HCT116 (cell line): ENCODE measurements around the gene TIMP3.

Experiments used
- EZH2 ChIP-seq: fragments of 200-600 bp; sonication (generic); IDR thresholded peaks from 2 replicates; pipeline ENCODE4 v1.6.1; 2017; ENCODE audit warnings: antibody characterized with exemption, mixed run types
- EZH2phosphoT487 ChIP-seq: fragments of 200-600 bp; IDR thresholded peaks from 2 replicates; pipeline ENCODE4 v1.6.1; 2018; ENCODE audit warnings: antibody characterized with exemption, borderline replicate concordance
- POLR2A ChIP-seq: IDR thresholded peaks from 2 replicates; pipeline ENCODE4 v1.7.0; 2011; ENCODE audit warnings: borderline replicate concordance; ENCODE audit not compliant: insufficient read depth, insufficient read length; ENCODE audit errors: extremely low read depth
- POLR2AphosphoS5 ChIP-seq: IDR thresholded peaks from 2 replicates; pipeline ENCODE4 v1.6.1; 2011; ENCODE audit warnings: mild to moderate bottlenecking, low read depth, low read length, moderate library complexity
- RAD21 ChIP-seq: IDR thresholded peaks from 2 replicates; pipeline ENCODE4 v1.6.1; 2012; ENCODE audit warnings: low read depth, mild to moderate bottlenecking
- ZNF274 ChIP-seq: fragments of 200-500 bp; sonication (Bioruptor generic); IDR thresholded peaks from 2 replicates; pipeline ENCODE4 v1.6.1; 2014; ENCODE audit warnings: mild to moderate bottlenecking, low read depth, low read length, inconsistent platforms
- TF ChIP-seq, protein P1 (sequence below), 3 experiments: fragments of 200-600 bp in 1 of 3; sonication (generic) in 1 of 3; IDR thresholded peaks in 2 of 3; conservative IDR thresholded peaks in 1 of 3; 2 replicates each; pipeline ENCODE4 v1.5.1; 2012 to 2017; ENCODE audit warnings: low read depth in 2 of 3, low read length in 2 of 3, antibody characterized with exemption in 1 of 3, borderline replicate concordance in 1 of 3, control low read depth in 1 of 3, mild to moderate bottlenecking in 1 of 3, mixed read lengths in 1 of 3, mixed run types in 1 of 3, moderate library complexity in 1 of 3; ENCODE audit not compliant: insufficient read depth in 1 of 3
- TF ChIP-seq, protein P2 (sequence below): IDR thresholded peaks from 2 replicates; pipeline ENCODE4 v1.6.1; 2012; ENCODE audit warnings: low read depth

GRCh38 chr22:32802237-32802765 is 796 bp downstream of the TIMP3 start:
- TF ChIP-seq, protein P1, sequence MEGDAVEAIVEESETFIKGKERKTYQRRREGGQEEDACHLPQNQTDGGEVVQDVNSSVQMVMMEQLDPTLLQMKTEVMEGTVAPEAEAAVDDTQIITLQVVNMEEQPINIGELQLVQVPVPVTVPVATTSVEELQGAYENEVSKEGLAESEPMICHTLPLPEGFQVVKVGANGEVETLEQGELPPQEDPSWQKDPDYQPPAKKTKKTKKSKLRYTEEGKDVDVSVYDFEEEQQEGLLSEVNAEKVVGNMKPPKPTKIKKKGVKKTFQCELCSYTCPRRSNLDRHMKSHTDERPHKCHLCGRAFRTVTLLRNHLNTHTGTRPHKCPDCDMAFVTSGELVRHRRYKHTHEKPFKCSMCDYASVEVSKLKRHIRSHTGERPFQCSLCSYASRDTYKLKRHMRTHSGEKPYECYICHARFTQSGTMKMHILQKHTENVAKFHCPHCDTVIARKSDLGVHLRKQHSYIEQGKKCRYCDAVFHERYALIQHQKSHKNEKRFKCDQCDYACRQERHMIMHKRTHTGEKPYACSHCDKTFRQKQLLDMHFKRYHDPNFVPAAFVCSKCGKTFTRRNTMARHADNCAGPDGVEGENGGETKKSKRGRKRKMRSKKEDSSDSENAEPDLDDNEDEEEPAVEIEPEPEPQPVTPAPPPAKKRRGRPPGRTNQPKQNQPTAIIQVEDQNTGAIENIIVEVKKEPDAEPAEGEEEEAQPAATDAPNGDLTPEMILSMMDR (IDR thresholded peaks at IDR 0.05 in 2 of 3, conservative IDR thresholded peaks at IDR 0.05 in 1 of 3; ENCODE audit: borderline replicate concordance in 1 of 3, insufficient read depth in 1 of 3, low read depth in 2 of 3, low read length in 2 of 3) = no peak
- TF ChIP-seq RAD21 = no peak
- no peak for TF ChIP-seq EZH2
- no peak for TF ChIP-seq POLR2A
- TF ChIP-seq ZNF274 = no peak
- no peak for TF ChIP-seq POLR2AphosphoS5
- TF ChIP-seq, protein P2, sequence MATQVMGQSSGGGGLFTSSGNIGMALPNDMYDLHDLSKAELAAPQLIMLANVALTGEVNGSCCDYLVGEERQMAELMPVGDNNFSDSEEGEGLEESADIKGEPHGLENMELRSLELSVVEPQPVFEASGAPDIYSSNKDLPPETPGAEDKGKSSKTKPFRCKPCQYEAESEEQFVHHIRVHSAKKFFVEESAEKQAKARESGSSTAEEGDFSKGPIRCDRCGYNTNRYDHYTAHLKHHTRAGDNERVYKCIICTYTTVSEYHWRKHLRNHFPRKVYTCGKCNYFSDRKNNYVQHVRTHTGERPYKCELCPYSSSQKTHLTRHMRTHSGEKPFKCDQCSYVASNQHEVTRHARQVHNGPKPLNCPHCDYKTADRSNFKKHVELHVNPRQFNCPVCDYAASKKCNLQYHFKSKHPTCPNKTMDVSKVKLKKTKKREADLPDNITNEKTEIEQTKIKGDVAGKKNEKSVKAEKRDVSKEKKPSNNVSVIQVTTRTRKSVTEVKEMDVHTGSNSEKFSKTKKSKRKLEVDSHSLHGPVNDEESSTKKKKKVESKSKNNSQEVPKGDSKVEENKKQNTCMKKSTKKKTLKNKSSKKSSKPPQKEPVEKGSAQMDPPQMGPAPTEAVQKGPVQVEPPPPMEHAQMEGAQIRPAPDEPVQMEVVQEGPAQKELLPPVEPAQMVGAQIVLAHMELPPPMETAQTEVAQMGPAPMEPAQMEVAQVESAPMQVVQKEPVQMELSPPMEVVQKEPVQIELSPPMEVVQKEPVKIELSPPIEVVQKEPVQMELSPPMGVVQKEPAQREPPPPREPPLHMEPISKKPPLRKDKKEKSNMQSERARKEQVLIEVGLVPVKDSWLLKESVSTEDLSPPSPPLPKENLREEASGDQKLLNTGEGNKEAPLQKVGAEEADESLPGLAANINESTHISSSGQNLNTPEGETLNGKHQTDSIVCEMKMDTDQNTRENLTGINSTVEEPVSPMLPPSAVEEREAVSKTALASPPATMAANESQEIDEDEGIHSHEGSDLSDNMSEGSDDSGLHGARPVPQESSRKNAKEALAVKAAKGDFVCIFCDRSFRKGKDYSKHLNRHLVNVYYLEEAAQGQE = no peak
- no peak for TF ChIP-seq EZH2phosphoT487
